ENCODE data around the gene SCYL1.
"Not testable (repeated sequence)": the region's sequence is repeated elsewhere in the genome, so short reads cannot be mapped to it uniquely, and the experiment has no call there.

DNA sequence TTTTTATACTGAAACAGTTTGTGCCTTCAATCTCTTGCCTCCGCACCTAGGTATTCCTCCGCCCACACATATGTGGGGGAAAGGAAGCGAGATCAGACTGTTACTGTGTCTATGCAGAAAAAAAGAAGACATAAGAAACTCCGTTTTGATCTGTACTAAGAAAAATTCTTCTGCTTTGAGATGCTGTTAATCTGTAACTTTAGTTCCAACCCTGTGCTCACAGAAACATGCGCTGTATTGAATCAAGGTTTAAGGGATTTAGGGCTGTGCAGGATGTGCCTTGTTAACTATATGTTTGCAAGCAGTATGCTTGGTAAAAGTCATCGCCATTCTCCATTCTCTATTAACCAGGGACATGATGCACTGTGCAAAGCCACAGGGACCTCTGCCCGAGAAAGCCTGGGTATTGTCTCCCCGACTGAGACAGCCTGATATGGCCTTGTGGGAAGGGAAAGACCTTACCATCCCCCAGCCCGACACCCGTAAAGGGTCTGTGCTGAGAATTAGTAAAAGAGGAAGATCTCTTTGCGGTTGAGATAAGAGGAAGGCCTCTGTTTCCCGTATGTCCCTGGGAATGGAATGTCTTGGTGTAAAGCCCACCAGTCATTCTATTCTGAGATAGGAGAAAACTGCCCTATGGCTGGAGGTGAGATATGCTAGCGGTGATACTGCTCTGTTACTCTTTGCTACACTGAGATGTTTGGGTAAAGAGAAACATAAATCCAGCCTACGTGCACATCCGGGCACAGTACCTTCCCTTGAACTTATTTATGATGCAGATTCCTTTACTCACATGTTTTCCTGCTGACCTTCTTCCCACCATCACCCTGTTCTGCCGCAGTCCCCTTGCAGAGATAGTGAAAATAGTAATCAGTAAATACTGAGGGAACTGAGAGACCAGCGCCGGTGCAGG lies 1.9 kb upstream of the SCYL1 start:
- TF ChIP-seq POLR2AphosphoS5, CTCF, POLR2A, EP300 (IDR thresholded peaks at IDR 0.05): not testable (repeated sequence)
